ENCODE results near the gene TMEM183A. TPM values are rescaled to one million over a fixed set of nuclear protein-coding genes. Genes with fewer than 3 reads are reported as not detected.

Gene TMEM183A
- total and polyA plus RNA-seq, 2 experiments from 2014 or later = 65.2 to 78.8 TPM

- Histone ChIP-seq H3K9me3 (ENCODE audit: low read depth) (no peaks in the 10 kb centered on the region), H3K9me2 (replicated peaks; ENCODE audit: insufficient read depth) (no peaks in the 10 kb centered on the region), H3K27ac (no peak overlapping the region), H3K36me3 (replicated peaks; ENCODE audit: insufficient read depth, low read depth) (no peaks in the 10 kb centered on the region), H3K4me1 (ENCODE audit: insufficient read depth) (no peaks in the 10 kb centered on the region), H3K27me3 (no peaks in the 10 kb centered on the region), H3K79me2 (no peaks in the 10 kb centered on the region), H4K20me1 (ENCODE audit: insufficient read depth, poor library complexity, severe bottlenecking) (no peaks in the 10 kb centered on the region), H2AFZ (no peak overlapping the region), H3K4me3 (no peak overlapping the region), H3K4me2 (no peak overlapping the region)
- 37% methylated on average over 2 of the region's 2 CpGs for WGBS (ENCODE audit: low lambda C conversion rate, missing lambda C conversion rate)
- TF ChIP-seq EZH2 (IDR thresholded peaks at IDR 0.05; ENCODE audit: borderline replicate concordance) (no peak), EZH2phosphoT487 (IDR thresholded peaks at IDR 0.05; ENCODE audit: low read depth, severe bottlenecking, unreplicated experiment) (no peak)
- TF ChIP-seq, protein P1, sequence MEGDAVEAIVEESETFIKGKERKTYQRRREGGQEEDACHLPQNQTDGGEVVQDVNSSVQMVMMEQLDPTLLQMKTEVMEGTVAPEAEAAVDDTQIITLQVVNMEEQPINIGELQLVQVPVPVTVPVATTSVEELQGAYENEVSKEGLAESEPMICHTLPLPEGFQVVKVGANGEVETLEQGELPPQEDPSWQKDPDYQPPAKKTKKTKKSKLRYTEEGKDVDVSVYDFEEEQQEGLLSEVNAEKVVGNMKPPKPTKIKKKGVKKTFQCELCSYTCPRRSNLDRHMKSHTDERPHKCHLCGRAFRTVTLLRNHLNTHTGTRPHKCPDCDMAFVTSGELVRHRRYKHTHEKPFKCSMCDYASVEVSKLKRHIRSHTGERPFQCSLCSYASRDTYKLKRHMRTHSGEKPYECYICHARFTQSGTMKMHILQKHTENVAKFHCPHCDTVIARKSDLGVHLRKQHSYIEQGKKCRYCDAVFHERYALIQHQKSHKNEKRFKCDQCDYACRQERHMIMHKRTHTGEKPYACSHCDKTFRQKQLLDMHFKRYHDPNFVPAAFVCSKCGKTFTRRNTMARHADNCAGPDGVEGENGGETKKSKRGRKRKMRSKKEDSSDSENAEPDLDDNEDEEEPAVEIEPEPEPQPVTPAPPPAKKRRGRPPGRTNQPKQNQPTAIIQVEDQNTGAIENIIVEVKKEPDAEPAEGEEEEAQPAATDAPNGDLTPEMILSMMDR (IDR thresholded peaks at IDR 0.05; ENCODE audit: poor library complexity) = no peak
- DNase-seq (ENCODE audit: low spot score) = no peak
Observed at GRCh38 chr1:203065986-203066385, 58.8 kb downstream of the TMEM183A start.

DNA sequence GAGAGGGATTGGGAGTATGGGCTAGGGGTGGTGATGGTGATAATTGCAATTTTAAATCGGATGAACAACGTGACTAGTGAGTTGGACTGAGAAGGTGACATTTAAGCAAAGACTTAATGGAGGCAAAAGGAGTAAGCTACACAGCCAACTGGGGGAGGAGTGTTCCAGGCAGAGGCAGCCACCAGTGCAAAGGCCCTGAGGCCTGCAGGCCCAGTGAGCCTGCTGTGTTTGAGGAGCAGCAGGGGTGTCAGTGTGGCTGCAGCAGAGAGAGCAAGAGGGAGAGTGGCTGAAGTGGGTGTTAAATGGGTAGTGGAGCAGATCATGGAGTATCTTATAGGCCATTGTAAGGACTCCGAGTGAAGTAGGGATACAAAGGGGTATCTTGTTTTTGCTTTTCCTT lies 59.8 kb downstream of the TMEM183A start:
- Histone ChIP-seq H3K27ac (no peak overlapping the region), H3K9me3 (ENCODE audit: low read depth) (no peaks in the 10 kb centered on the region), H3K9me2 (replicated peaks; ENCODE audit: insufficient read depth) (no peaks in the 10 kb centered on the region), H3K27me3 (peaks cover 1% of the 10 kb centered on the region), H3K4me1 (ENCODE audit: insufficient read depth) (no peaks in the 10 kb centered on the region), H3K4me2 (no peak overlapping the region), H3K79me2 (no peaks in the 10 kb centered on the region), H4K20me1 (ENCODE audit: insufficient read depth, poor library complexity, severe bottlenecking) (no peaks in the 10 kb centered on the region), H3K36me3 (replicated peaks; ENCODE audit: insufficient read depth, low read depth) (no peaks in the 10 kb centered on the region), H2AFZ (no peak overlapping the region), H3K4me3 (no peak overlapping the region)
- TF ChIP-seq EZH2 (IDR thresholded peaks at IDR 0.05; ENCODE audit: borderline replicate concordance) = no peak
- TF ChIP-seq EZH2phosphoT487 (IDR thresholded peaks at IDR 0.05; ENCODE audit: low read depth, severe bottlenecking, unreplicated experiment) = no peak
- TF ChIP-seq, protein P1 (IDR thresholded peaks at IDR 0.05; ENCODE audit: poor library complexity) = no peak
- DNase-seq (ENCODE audit: low spot score) = no peak
- 94% methylated on average over 3 of the region's 3 CpGs for WGBS (ENCODE audit: low lambda C conversion rate, missing lambda C conversion rate)

- H3K27ac ChIP-seq = peak overlapping the region; percentile 13
- no peak overlapping the region for H3K4me2 ChIP-seq
- no peak for DNase-seq (ENCODE audit: low spot score)
- no peaks in the 10 kb centered on the region for H3K79me2 ChIP-seq
- 20% methylated on average over 4 of the region's 4 CpGs for WGBS (ENCODE audit: low lambda C conversion rate, missing lambda C conversion rate)
- H2AFZ ChIP-seq = no peak overlapping the region
- H3K27me3 ChIP-seq = peaks cover 16% of the 10 kb centered on the region
- no peaks in the 10 kb centered on the region for H3K9me2 ChIP-seq (replicated peaks; ENCODE audit: insufficient read depth)
- H3K36me3 ChIP-seq (replicated peaks; ENCODE audit: insufficient read depth, low read depth) = no peaks in the 10 kb centered on the region
- TF ChIP-seq EZH2 (IDR thresholded peaks at IDR 0.05; ENCODE audit: borderline replicate concordance) = no peak
- no peak for TF ChIP-seq EZH2phosphoT487 (IDR thresholded peaks at IDR 0.05; ENCODE audit: low read depth, severe bottlenecking, unreplicated experiment)
- TF ChIP-seq, protein P1 (IDR thresholded peaks at IDR 0.05; ENCODE audit: poor library complexity) = no peak
- H4K20me1 ChIP-seq (ENCODE audit: insufficient read depth, poor library complexity, severe bottlenecking) = no peaks in the 10 kb centered on the region
- no peaks in the 10 kb centered on the region for H3K4me1 ChIP-seq (ENCODE audit: insufficient read depth)
- H3K9me3 ChIP-seq (ENCODE audit: low read depth) = no peaks in the 10 kb centered on the region
- H3K4me3 ChIP-seq = no peak overlapping the region
Observed at GRCh38 chr1:203069030-203069747, 62.0 kb downstream of the TMEM183A start.
